T-helper 1 cell (primary cell): ENCODE data around the gene HAUS1.
A peak's percentile ranks its signal among the peaks of the same experiment; 100 is the strongest.
"Not testable (repeated sequence)": the region's sequence is repeated elsewhere in the genome, so short reads cannot be mapped to it uniquely, and the experiment has no call there.

Experiments
- DNase-seq, 5 donors: peaks; one replicate each; pipeline ENCODE4 v3.0.0-alpha.2; 2012 to 2020
- total RNA-seq, 4 donors: gene quantifications; one replicate each; lab custom pipeline; 2026; lab: John Stamatoyannopoulos, UW

HAUS1 gene
- total RNA-seq = 10.0 to 19.0 (median 12.4) reads per million in 4 donors

GRCh38 chr18:46104128-46104911 lies at the start of gene HAUS1:
Gene HAUS1, plus strand, starts transcription at chr18:46104385. Its CDS starts 27 bp downstream, at chr18:46104412.
- DNase-seq = peak; percentile 63 to 76 (median 75)

GRCh38 chr18:46054956-46055837 lies 49.0 kb upstream of the HAUS1 start:
- peak in 1 of 5 donors; percentile 45 for DNase-seq

GRCh38 chr18:46055838-46056230 lies 48.4 kb upstream of the HAUS1 start:
- no peak for DNase-seq

- DNase-seq = no peak
These were observed 43.8 kb upstream of the HAUS1 start for GRCh38 chr18:46060359-46060841.

GRCh38 chr18:46061387-46061786 lies 42.8 kb upstream of the HAUS1 start:
- no peak for DNase-seq

GRCh38 chr18:46061796-46062195 lies 42.4 kb upstream of the HAUS1 start:
- no peak for DNase-seq

- DNase-seq = no peak
These were observed 41.4 kb upstream of the HAUS1 start for GRCh38 chr18:46062781-46063180.

GRCh38 chr18:46067438-46068007 lies 36.7 kb upstream of the HAUS1 start:
- DNase-seq = no peak

GRCh38 chr18:46068763-46069162 lies 35.4 kb upstream of the HAUS1 start:
- DNase-seq = no peak

GRCh38 chr18:46069524-46069923 lies 34.7 kb upstream of the HAUS1 start:
- DNase-seq = no peak

- DNase-seq = no peak
These were observed 34.0 kb upstream of the HAUS1 start for GRCh38 chr18:46070232-46070631.

- no peak for DNase-seq
These were observed 33.2 kb upstream of the HAUS1 start for GRCh38 chr18:46070815-46071652.

GRCh38 chr18:46071653-46072375 lies 32.4 kb upstream of the HAUS1 start, which contains the start of gene PSTPIP2:
Gene PSTPIP2, minus strand, starts transcription at chr18:46072260. Its CDS starts 72 bp downstream, at chr18:46072188.
- peak; percentile 29 to 64 (median 52) for DNase-seq

GRCh38 chr18:46072376-46072867 lies 31.8 kb upstream of the HAUS1 start:
- DNase-seq = no peak

- no peak for DNase-seq
These were observed 31.2 kb upstream of the HAUS1 start for GRCh38 chr18:46072959-46073358.

- peak in 4 of 5 donors; percentile 11 to 60 (median 41) for DNase-seq
These were observed 30.5 kb upstream of the HAUS1 start for GRCh38 chr18:46073474-46074331.

GRCh38 chr18:46079336-46079735 lies 24.8 kb upstream of the HAUS1 start:
- no peak for DNase-seq

- no peak for DNase-seq
These were observed 24.0 kb upstream of the HAUS1 start for GRCh38 chr18:46080156-46080555.

GRCh38 chr18:46084431-46084830 lies 19.8 kb upstream of the HAUS1 start:
- DNase-seq = no peak

- not testable (repeated sequence) for DNase-seq
These were observed 15.7 kb upstream of the HAUS1 start for GRCh38 chr18:46088501-46088900.
